GM15510 (cell line): ENCODE data around the gene HS6ST1.

Experiments used
- POLR2A ChIP-seq: IDR thresholded peaks from 3 replicates; pipeline ENCODE4 v1.6.1; 2011; ENCODE audit warnings: borderline replicate concordance; ENCODE audit not compliant: insufficient read length; ENCODE audit errors: extremely low read depth

HS6ST1 gene

GRCh38 chr2:128357506-128358370 lies 39.1 kb upstream of the HS6ST1 start:
- TF ChIP-seq POLR2A, result no peak

- no peak for TF ChIP-seq POLR2A
These were observed 37.5 kb upstream of the HS6ST1 start for GRCh38 chr2:128356127-128356526.

GRCh38 chr2:128354726-128355470 lies 36.2 kb upstream of the HS6ST1 start:
- no peak for TF ChIP-seq POLR2A

GRCh38 chr2:128354161-128354560 lies 35.5 kb upstream of the HS6ST1 start:
- TF ChIP-seq POLR2A, result no peak

- no peak for TF ChIP-seq POLR2A
These were observed 32.1 kb upstream of the HS6ST1 start for GRCh38 chr2:128350736-128351135.

GRCh38 chr2:128348701-128349100 lies 30.0 kb upstream of the HS6ST1 start:
- TF ChIP-seq POLR2A, result no peak

- TF ChIP-seq POLR2A, result no peak
These were observed 29.3 kb upstream of the HS6ST1 start for GRCh38 chr2:128347701-128348539.

GRCh38 chr2:128347171-128347558 lies 28.5 kb upstream of the HS6ST1 start:
- no peak for TF ChIP-seq POLR2A

GRCh38 chr2:128346291-128347170 lies 27.9 kb upstream of the HS6ST1 start:
- no peak for TF ChIP-seq POLR2A

GRCh38 chr2:128345436-128346165 lies 26.9 kb upstream of the HS6ST1 start:
- no peak for TF ChIP-seq POLR2A

GRCh38 chr2:128344101-128344500 lies 25.4 kb upstream of the HS6ST1 start:
- no peak for TF ChIP-seq POLR2A

- no peak for TF ChIP-seq POLR2A
These were observed 24.8 kb upstream of the HS6ST1 start for GRCh38 chr2:128343459-128343858.

- no peak for TF ChIP-seq POLR2A
These were observed 23.9 kb upstream of the HS6ST1 start for GRCh38 chr2:128342550-128342949.
